Measurements from ENCODE around the gene LY9. TPM values are rescaled to one million over a fixed set of nuclear protein-coding genes. Genes with fewer than 3 reads are reported as not detected.

The LY9 gene
- total and polyA plus RNA-seq, 2 of the 13 experiments (the other 11 are each of a cell fraction or from before 2014, with no cell fraction given) = not detected

DNA sequence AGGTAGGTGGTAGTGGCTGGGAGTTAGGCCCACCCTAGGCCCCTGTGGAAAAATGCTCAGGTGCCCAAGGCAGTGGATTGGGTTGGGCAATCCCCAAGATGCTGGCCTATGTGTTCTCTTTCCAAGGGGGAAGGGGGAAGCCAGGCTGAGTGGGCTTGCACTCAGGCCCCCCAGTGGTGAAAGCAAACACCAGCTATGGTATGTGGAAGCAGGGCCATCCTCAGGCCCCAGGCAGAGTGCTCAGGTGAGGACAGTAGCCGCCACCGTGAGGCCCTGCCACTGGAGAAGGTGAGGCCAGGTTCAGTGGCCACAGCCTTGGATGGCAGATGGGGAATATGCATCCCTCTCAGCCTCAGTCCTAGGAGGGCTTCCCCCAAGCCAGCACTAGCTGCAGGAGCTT, 11.8 kb downstream of the LY9 start (continued):
- TF ChIP-seq BCL3 (CRISPR knock-in tag; IDR thresholded peaks at IDR 0.05) (no peak), TRAFD1 (CRISPR knock-in tag; IDR thresholded peaks at IDR 0.05; ENCODE audit: borderline replicate concordance) (no peak), SMARCC2 (IDR thresholded peaks at IDR 0.05) (no peak), ZKSCAN5 (CRISPR knock-in tag; IDR thresholded peaks at IDR 0.05) (no peak), MIER3 (CRISPR knock-in tag; IDR thresholded peaks at IDR 0.05; ENCODE audit: borderline replicate concordance) (no peak)
- TF ChIP-seq, protein P1, sequence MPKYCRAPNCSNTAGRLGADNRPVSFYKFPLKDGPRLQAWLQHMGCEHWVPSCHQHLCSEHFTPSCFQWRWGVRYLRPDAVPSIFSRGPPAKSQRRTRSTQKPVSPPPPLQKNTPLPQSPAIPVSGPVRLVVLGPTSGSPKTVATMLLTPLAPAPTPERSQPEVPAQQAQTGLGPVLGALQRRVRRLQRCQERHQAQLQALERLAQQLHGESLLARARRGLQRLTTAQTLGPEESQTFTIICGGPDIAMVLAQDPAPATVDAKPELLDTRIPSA (CRISPR knock-in tag; IDR thresholded peaks at IDR 0.05; ENCODE audit: borderline replicate concordance) = no peak
- TF ChIP-seq, protein P2, sequence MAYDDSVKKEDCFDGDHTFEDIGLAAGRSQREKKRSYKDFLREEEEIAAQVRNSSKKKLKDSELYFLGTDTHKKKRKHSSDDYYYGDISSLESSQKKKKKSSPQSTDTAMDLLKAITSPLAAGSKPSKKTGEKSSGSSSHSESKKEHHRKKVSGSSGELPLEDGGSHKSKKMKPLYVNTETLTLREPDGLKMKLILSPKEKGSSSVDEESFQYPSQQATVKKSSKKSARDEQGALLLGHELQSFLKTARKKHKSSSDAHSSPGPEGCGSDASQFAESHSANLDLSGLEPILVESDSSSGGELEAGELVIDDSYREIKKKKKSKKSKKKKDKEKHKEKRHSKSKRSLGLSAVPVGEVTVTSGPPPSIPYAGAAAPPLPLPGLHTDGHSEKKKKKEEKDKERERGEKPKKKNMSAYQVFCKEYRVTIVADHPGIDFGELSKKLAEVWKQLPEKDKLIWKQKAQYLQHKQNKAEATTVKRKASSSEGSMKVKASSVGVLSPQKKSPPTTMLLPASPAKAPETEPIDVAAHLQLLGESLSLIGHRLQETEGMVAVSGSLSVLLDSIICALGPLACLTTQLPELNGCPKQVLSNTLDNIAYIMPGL (CRISPR knock-in tag; IDR thresholded peaks at IDR 0.05; ENCODE audit: borderline replicate concordance in 1 of 2, low read depth in 1 of 2) = no peak

Data from HepG2 (cell line).